NCI-H345 (cell line): ENCODE results near the gene IFNAR1.
A peak's percentile ranks its signal among the peaks of the same experiment; 100 is the strongest.

Experiments
- DNase-seq: peaks from one replicate; lab custom pipeline; 2025; lab: John Stamatoyannopoulos, UW

IFNAR1 gene

DNA sequence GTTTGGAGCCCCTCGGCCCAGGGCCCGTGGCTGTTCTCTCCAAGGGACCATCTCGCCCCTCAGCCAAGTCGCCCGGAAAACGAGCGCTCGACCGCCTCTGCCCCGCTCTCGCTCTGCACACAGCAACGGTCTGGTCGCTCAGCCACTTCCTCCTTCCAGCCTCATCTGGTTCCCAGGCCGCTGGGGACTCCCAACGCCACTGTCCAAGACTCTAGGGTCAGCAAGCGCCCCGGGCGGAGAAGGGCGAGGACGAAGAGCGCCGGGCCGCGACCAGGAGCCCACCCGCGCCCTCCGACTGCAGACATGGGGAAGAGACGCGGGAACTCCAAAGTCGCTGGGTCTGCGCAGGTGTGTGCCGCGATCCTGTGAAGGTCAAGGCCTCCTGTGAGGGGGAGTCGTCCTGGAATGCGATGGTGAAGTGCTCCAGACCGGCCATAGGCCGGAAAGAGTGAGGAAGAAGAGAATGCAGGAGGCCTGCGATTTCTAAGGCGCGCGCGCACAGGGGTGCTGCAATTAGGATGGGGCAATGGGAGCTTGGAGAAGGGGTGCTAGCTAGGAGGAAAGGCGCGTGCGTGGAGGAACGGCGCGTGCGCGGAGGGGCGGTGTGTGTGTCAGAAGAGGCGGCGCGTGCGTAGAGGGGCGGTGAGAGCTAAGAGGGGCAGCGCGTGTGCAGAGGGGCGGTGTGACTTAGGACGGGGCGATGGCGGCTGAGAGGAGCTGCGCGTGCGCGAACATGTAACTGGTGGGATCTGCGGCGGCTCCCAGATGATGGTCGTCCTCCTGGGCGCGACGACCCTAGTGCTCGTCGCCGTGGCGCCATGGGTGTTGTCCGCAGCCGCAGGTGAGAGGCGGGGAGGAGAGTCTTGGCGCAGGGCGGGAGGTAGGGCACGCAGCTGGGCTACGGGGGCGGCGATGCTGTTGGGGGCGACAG, at the start of gene IFNAR1:
IFNAR1 (plus strand) TSS at position 680 of the 931 bp plus-strand sequence; CDS start at position 766, 86 bp downstream.
- peak; percentile 99 for DNase-seq

DNA sequence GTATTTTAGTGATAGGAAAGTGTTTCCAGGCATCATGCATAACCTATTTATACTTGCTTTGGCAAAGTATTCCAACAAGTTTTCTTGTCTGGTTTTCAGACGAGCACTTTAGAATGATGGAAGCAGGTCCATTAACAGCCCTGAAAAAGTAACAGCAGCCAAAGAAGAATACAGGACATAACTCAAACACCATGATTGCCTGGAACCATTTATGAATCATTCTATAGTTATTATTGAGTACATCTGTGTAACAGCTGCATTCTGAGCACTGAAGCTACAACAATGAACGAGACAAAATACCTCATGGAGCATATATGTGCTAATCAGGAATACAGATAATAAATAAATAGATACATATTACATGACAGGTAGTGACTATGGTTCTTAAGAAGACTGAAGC, 46.0 kb upstream of the IFNAR1 start:
- no peak for DNase-seq

DNA sequence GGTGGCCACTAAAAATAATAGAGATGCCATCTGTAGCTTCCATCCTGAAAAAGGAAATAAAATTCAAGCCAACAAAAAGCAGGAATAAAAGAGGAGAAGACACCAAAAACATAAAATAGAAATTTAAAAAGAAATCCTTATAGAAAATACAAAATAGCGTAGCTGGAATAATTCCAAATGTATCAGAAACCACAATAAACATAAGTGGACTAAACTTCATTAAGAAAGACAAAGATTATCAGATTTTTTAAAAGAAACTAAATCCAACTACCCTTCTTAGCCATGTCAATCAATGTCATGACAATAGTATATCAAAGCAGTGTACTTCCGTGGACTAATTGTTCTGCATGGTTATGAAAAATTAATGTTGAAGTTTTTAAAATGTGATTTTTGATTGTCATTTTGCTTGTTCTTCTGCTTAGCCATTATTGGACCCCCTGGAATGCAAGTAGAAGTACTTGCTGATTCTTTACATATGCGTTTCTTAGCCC, 45.4 kb upstream of the IFNAR1 start:
- no peak for DNase-seq

DNA sequence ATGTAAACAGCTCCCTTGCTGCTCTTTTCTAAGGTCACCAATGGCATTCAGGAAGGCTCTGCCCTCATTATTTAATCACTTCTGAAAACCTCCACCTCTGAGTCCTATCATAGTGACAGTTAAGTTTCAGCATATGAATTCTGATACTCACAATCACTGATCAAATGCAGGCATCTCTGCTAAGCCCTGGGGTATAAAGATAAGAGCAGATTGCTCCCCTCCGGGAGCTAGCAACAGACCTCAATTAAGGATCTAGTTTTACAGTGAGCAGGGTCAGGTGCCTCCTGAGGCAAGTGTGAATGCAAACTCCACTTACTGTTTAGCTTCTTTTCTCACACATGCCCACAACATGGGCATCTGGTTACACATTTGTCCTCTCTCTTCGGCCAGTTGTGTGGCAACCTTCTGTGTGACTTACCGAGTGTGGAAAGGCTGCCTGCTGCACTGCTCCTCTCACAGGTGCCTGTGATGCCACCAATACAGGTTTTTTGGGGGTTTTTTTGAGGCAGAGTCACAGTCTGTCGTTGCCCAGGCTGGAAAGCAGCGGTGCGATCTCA, 43.6 kb upstream of the IFNAR1 start:
- no peak for DNase-seq

DNA sequence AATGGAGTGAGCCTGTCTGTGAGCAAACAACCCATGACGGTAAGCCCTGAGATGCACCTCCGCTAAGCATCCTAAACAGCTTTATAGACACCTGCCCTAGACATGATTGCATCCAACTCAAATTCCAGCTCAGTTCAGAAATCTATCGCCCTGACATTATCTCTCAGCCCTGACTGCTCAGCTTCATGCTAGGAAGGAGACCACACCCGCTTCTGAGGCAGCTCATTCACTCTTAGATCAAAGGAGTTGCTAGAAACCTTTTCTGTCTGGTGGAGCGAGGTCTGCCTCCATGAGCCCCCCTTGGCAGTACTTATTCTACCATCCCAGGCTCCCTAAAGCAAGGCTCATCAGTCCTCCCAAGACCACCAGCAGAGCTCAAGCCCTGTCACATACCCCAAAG, 41.6 kb upstream of the IFNAR1 start:
- no peak for DNase-seq

DNA sequence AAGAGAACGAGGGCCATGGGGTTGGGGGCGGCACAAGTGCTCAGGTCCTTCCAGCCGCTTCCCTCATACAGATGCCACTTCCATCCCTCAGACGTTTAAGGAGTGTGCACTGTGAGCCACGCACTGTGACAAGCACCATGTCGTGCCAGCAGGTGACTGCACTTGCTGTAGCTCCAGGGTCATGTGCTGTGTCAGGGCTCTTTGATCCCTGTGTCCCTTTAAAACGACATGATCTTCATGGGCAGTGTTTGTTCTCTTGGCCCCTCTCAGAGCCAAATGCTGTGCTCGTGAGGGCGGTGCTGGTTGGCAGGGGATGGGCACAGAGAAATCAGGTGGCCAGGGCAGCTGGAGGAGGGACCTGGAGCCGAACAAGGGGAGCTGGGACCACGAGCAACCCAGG, 38.7 kb upstream of the IFNAR1 start:
- no peak for DNase-seq

DNA sequence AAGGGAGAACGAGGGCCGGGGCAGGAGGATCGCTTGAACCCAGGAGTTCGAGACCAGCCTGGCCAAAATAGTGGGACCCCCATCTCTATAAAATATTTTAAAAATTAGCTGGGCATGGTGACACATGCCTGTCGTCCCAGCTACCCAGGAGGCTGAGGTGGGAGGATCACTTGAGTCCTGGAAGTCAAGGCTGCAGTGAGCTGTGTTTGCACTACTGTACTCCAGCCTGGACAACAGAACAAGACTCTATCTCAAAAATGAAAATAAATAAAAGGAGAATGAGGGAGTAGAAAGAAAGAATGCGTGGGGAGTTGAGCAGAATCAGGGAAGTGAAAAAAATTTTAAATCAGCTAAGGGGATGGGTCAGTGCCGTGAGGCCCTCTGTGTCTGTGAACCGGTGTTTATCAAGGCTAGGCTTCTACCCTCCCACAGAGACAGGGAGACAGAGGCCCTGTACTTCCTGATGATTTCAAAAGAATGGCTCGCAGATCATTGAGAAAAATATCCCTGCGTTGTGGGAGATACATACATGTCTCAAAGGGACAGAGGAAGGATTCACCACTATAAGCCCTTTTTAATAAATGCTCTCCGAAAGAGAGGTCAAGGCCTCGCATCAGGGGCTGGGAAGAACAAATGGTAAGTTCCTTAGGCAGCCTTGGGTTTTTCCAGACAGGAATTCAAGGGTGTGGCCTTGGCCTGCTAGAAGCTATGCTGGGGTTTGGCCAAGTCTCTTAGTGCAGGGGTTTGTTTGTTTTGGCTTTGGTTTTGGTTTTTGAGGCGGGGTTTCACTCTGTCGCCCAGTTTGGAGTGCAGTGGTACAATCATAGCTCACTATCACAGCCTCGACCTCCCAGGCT, 37.9 kb upstream of the IFNAR1 start:
- DNase-seq: peak; percentile 56

DNA sequence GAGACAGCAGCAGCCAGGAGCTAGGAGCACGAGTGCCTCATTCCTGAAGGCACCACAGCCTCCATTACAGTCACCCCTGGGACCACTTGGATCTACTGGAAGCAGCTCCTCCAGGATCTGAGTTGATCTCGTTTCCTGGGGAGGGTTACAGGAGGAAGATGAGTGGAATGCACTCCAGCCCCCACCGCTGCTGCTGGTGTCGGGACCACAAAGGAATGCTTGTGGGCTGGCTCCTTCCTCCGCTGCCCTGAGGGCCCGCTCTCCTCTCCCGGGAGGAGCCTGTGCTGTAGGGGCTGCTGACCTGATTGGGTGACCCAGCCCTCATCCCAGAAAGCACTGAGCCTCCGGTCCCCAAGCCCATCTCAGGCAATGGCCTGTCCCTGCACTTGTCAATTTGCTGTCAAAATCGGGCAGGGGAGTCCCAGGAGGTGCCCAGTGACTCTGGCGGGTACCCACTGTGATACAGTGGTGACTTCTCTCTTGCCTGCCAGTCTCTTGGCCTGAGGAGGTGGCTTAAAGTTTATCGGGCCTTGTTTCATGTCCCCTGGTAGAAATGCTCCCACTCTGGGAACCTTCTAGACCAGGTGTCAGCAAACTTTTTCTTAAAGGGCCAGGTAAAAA, 35.5 kb upstream of the IFNAR1 start:
- no peak for DNase-seq

DNA sequence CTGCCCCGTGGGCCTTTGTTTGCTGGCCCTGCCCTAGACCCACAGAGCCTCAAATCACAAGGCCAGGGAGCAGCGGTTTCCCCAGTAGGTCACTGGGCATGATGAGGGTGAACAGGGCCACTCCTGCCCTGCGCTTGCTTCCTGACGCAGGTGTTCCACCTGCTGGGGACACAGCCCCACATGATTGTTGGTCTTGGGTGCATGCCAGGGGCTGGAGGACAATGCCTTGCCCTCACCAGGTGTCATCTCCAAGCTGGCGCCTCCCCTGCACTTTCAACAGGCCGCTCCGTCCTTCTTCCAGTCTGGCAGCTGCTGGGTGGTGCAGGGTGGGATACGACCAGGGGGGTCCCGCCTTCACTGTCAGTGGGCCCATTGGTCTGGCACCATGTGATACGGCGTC, 34.3 kb upstream of the IFNAR1 start:
- peak; percentile 94 for DNase-seq

DNA sequence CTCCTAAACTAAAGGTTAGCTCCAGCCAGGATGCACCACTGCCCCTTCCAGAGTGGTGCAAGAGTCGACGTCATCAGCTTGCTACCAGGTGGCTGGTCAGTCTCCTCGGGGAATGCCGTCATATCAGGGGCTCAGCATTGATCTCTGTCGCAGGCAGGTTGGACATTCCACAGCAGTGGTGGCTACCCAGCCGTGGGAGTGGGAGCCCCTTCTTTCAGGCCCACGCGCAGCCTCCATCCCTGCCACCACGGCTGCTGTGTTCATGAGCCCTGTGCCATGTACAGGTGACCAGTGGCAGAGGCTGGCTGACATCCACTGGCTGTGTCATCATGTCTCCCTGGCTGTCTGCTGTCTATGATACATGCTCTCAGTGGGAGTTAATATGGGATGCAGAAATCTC, 33.1 kb upstream of the IFNAR1 start:
- no peak for DNase-seq

DNA sequence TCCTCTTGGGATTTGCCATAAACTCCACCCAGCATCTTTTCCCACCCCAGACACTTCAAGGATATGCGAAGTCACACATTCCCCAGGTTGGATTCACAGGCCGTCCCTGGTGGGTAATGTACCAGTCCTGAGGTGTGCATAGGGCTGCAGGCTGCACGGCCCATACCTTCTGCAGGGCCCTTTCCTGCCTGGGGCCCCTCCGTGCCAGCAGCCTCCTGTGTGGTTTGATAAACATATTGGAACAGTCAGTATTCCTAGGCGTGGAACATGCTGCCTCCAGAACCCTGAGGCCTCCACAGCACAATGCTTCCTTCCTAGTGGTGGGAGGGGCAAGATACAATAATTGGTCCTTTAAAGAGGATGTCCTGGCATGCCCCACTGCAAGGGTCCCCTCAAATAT, 32.0 kb upstream of the IFNAR1 start:
- DNase-seq: no peak

DNA sequence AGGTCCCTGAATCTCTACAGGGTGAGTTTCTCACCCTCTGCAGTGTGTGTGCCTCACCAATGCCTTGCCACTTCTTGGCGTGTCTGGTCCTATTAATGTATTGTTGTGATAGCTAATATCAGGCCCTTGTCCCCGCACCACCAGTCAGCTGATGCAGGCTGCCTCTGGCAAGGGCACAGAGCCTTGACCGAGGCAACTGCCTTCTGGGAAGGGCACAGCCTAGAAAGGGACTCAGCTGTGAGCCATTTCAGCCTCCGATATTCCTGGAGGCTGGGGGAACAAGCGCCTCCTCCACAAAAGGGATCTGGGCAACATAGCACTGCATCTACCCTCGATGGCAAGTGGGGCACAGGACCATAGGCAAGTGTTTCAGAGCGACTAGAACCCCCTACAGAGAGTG, 31.6 kb upstream of the IFNAR1 start:
- DNase-seq: no peak

DNA sequence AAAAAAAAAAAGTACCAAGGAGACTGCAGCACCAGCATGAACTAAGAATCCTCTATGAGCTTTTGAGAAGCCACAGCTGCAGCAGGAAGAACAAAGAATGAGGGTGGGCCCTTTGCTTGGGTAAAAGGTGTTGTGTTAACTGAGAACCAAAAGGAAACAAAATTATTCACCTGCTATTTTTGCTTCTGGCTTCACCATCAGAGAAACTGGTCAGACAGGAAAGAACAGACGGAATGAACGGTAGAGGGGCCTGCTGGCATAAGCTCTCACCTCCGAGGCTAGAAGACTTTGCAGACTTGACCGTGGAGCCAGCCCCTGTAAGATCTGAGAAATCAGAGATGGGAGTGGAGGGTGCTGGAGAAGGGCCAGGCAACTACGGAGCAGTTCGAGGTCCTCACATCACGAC, 31.0 kb upstream of the IFNAR1 start:
- DNase-seq: no peak

DNA sequence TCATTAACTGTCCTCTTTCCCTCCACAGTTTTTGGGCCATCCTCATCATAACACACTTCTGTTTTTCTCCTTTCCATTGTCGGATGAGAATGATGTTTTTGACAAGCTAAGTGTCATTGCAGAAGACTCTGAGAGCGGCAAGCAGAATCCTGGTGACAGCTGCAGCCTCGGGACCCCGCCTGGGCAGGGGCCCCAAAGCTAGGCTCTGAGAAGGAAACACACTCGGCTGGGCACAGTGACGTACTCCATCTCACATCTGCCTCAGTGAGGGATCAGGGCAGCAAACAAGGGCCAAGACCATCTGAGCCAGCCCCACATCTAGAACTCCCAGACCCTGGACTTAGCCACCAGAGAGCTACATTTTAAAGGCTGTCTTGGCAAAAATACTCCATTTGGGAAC, 28.6 kb upstream of the IFNAR1 start:
- DNase-seq: no peak

DNA sequence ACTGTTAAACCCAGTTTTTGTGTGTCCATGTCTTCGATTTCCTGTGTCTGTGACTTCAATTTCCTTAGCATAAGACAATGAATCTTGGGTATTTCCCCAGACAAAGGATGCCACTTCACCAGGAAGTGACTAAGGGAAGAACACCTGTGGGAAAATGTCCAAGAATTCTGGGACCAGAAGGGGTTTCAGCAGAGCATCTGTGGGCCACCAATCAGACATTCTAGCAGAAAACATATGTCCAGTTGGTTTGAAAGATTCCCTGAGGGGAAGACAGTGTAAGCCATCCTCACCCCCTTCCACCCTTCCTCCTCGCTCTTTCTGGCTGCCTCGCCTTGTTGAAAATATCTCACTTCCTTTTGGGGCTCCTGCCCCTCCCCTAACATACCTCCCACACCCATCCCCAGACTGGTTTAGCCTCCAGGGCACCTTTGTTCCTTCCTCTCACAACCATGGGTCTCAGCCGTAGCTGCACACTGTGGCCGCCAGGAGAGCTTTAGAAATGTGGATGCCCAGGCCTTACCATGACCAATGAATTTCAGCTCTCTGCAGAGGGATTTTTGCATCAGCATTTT, 25.5 kb upstream of the IFNAR1 start:
- DNase-seq: no peak

DNA sequence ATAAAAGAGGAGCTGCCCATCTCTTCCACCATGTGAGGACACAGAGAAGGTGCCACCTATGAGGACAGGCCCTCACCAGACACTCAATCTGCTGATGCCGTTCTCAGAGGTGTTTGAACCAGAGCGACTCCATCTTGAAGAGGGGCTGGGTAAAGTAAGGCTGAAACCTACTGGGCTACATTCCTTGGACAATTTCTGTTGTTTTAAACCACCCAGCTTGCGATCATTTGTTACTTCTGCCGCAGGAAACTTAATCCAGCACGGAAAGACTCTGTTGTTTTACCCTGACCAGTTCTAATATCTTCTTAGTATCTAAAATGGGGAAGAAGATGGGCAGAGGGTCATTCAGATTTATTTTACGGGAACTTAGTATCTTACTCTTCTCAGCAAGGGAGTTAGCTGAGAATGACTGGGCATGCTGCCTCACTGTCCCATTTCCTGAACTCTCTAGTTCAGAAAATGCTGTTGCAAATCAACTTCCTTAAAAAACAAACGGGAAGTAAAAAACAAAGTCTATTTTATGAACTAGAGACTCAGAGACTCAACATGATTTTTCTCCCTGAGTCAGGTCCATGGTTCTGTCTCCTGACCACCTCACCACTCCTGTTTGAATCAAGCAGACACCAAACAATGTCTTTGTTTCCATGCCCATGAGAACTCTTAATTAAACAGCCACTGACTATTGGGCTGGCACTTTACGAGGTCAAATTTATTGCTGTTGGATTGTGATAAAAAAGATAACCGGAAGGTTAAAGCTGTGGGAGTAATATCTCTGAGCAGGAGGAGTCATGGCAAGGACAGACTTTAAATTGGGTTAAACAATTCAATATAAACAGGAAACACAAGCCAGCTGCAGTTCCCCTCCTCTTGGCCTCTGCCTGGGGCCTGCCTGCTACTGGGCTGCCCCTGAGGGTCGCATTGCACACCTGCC, 23.8 kb upstream of the IFNAR1 start:
- no peak for DNase-seq

DNA sequence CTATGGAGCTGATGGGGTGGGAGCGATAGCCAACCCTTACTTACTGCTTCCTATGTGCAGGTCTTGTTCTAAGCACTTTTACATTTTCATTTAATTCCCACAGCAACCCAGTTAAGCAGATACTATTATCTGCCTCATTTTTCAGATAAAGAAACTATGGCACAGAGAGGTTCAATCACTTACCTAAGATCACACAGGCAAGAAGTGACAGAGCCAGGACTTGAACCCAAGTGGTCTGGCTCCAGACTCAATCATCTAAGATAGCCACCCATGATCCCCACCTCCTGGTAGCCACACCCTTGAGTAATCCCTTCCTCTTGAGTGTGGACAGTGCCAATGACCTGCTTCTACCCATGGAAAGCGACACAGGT, 23.2 kb upstream of the IFNAR1 start:
- DNase-seq: no peak

DNA sequence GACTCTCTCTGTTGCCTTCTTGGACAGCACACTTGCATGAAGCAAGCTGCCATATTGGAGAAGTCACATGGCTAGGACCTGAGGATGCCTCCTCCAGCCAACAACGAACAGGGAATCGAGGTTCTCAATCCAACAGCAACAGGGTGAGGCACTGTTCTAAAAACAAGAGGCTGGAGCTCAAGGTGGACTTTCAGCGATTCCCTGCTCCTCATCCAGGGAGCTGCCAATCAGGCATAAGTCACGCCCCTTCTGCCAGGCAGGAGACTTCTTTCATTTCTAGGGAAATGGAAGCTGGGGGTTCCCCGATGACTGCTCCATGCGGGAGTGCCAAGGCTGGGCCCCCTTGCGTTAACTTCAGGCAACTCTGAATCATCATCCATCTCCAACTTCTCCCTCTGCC, 22.7 kb upstream of the IFNAR1 start:
- DNase-seq: no peak

DNA sequence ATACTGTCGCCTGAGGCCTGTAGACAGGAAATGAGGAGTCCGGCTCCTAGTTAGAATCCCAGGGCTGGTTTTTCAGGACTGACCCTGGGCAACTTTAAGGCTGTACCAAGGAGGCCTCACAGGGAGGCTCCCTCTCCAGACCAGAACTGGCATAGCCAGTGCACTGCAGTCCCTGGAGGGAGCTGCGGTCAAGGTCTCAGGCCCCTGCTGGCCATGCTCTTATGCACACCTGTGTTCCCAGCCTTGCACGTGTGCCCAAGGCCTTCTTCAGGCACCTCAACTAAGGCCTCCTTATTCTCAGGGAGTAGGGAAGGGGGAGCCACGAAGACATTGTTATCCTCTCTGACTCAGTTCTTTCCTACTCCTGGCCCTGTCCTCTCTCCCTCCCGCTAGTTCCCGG, 22.0 kb upstream of the IFNAR1 start:
- no peak for DNase-seq

DNA sequence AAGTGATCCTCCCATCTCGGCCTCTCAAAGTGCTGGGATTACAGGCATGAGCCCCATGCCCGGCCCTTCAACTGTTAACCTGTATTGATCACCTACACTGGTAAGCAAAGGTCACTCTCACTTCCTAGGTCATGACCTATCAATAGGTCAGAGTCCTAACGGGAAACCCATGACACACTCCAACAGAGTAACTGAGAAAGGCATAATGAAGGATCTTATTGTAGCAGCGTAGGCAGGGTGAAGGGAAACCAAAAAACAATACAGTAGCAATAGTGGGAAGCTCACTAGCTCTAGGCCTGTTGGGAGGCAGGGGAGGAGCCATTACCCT, 19.5 kb upstream of the IFNAR1 start:
- DNase-seq: no peak

DNA sequence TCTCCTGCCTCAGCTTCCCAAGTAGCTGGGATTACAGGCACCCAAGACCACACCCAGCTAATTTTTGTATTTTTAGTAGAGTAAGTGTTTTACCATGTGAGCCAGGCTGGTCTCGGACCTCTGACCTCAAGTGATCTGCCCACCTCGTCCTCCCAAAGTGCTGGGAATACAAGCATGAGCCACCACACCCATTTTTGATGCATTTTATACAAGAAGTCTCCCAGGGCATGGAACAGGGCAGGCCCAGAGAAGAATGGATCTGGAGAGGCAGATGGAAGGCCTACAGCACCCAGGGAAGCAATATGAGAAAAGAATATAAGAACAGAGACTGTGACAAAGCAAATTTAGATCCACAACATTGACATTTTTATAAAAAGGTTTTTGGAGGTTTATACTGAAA, 18.8 kb upstream of the IFNAR1 start:
- no peak for DNase-seq
